Measurements from ENCODE around the gene DAB2IP.

DAB2IP gene

GRCh38 chr9:121686930-121687541, 35.6 kb downstream of the DAB2IP start:
- DNase-seq, result peak; percentile 47

GRCh38 chr9:121688146-121688680, 36.8 kb downstream of the DAB2IP start:
- no peak for DNase-seq

- DNase-seq, result no peak
Measured at GRCh38 chr9:121688681-121689080, 37.2 kb downstream of the DAB2IP start.

GRCh38 chr9:121689461-121690157, 38.2 kb downstream of the DAB2IP start:
- no peak for DNase-seq

- no peak for DNase-seq
Measured at GRCh38 chr9:121690316-121690715, 38.9 kb downstream of the DAB2IP start.

- no peak for DNase-seq
Measured at GRCh38 chr9:121690766-121691165, 39.3 kb downstream of the DAB2IP start.

GRCh38 chr9:121691890-121692289, 40.5 kb downstream of the DAB2IP start:
- no peak for DNase-seq

GRCh38 chr9:121692606-121693387, 41.4 kb downstream of the DAB2IP start:
- no peak for DNase-seq

GRCh38 chr9:121693388-121693670, 41.9 kb downstream of the DAB2IP start:
- no peak for DNase-seq

- no peak for DNase-seq
Measured at GRCh38 chr9:121694001-121694400, 42.6 kb downstream of the DAB2IP start.

GRCh38 chr9:121694600-121694999, 43.2 kb downstream of the DAB2IP start:
- no peak for DNase-seq

- DNase-seq, result no peak
Measured at GRCh38 chr9:121696930-121697329, 45.5 kb downstream of the DAB2IP start.

GRCh38 chr9:121698627-121699570, 47.5 kb downstream of the DAB2IP start:
- DNase-seq, result peak; percentile 54

- DNase-seq, result peak; percentile 22
Measured at GRCh38 chr9:121699571-121700164, 48.2 kb downstream of the DAB2IP start.

- peak; percentile 32 for DNase-seq
Measured at GRCh38 chr9:121700165-121700831, 48.9 kb downstream of the DAB2IP start.

GRCh38 chr9:121700832-121701419, 49.5 kb downstream of the DAB2IP start:
- no peak for DNase-seq

- DNase-seq, result no peak
Measured at GRCh38 chr9:121701736-121702261, 50.4 kb downstream of the DAB2IP start.

- DNase-seq, result no peak
Measured at GRCh38 chr9:121703014-121703734, 51.7 kb downstream of the DAB2IP start.

GRCh38 chr9:121704281-121704680, 52.8 kb downstream of the DAB2IP start:
- DNase-seq, result no peak

GRCh38 chr9:121706149-121706750, 54.8 kb downstream of the DAB2IP start:
- no peak for DNase-seq
